GM19099 (cell line): ENCODE measurements around the gene PVALEF.

Source experiments
- POLR2A ChIP-seq: IDR thresholded peaks from 3 replicates; pipeline ENCODE4 v1.6.1; 2011; ENCODE audit warnings: low read depth; ENCODE audit not compliant: insufficient read length; ENCODE audit errors: extremely low read depth

PVALEF gene

GRCh38 chr17:81134064-81134781 is 31.1 kb upstream of the PVALEF start:
- no peak for TF ChIP-seq POLR2A

- TF ChIP-seq POLR2A: no peak
Observed at GRCh38 chr17:81135505-81136278, 29.6 kb upstream of the PVALEF start.

- no peak for TF ChIP-seq POLR2A
Observed at GRCh38 chr17:81136366-81136765, 28.9 kb upstream of the PVALEF start.

- no peak for TF ChIP-seq POLR2A
Observed at GRCh38 chr17:81137248-81137647, 28.1 kb upstream of the PVALEF start.

GRCh38 chr17:81138083-81138482 is 27.2 kb upstream of the PVALEF start:
- no peak for TF ChIP-seq POLR2A

- no peak for TF ChIP-seq POLR2A
Observed at GRCh38 chr17:81138500-81138899, 26.8 kb upstream of the PVALEF start.

GRCh38 chr17:81139428-81139827 is 25.9 kb upstream of the PVALEF start:
- no peak for TF ChIP-seq POLR2A

GRCh38 chr17:81140018-81140417 is 25.3 kb upstream of the PVALEF start:
- no peak for TF ChIP-seq POLR2A

GRCh38 chr17:81140695-81141094 is 24.6 kb upstream of the PVALEF start:
- no peak for TF ChIP-seq POLR2A

GRCh38 chr17:81142301-81143199 is 22.8 kb upstream of the PVALEF start:
- no peak for TF ChIP-seq POLR2A

- no peak for TF ChIP-seq POLR2A
Observed at GRCh38 chr17:81143200-81143527, 22.1 kb upstream of the PVALEF start.

- no peak for TF ChIP-seq POLR2A
Observed at GRCh38 chr17:81143717-81144422, 21.4 kb upstream of the PVALEF start.

GRCh38 chr17:81144423-81144781 is 20.9 kb upstream of the PVALEF start:
- no peak for TF ChIP-seq POLR2A

GRCh38 chr17:81147701-81148100 is 17.6 kb upstream of the PVALEF start:
- TF ChIP-seq POLR2A: no peak

- no peak for TF ChIP-seq POLR2A
Observed at GRCh38 chr17:81148571-81148970, 16.7 kb upstream of the PVALEF start.
